Kidney tubule cell (primary cell): ENCODE results near the gene TBC1D5.
"Not testable (repeated sequence)": the region's sequence is repeated elsewhere in the genome, so short reads cannot be mapped to it uniquely, and the experiment has no call there.

ENCODE experiments used
- DNase-seq: peaks from one replicate; pipeline ENCODE4 v3.0.0-alpha.2; 2018; ENCODE audit warnings: low spot score

TBC1D5 gene, protein sequence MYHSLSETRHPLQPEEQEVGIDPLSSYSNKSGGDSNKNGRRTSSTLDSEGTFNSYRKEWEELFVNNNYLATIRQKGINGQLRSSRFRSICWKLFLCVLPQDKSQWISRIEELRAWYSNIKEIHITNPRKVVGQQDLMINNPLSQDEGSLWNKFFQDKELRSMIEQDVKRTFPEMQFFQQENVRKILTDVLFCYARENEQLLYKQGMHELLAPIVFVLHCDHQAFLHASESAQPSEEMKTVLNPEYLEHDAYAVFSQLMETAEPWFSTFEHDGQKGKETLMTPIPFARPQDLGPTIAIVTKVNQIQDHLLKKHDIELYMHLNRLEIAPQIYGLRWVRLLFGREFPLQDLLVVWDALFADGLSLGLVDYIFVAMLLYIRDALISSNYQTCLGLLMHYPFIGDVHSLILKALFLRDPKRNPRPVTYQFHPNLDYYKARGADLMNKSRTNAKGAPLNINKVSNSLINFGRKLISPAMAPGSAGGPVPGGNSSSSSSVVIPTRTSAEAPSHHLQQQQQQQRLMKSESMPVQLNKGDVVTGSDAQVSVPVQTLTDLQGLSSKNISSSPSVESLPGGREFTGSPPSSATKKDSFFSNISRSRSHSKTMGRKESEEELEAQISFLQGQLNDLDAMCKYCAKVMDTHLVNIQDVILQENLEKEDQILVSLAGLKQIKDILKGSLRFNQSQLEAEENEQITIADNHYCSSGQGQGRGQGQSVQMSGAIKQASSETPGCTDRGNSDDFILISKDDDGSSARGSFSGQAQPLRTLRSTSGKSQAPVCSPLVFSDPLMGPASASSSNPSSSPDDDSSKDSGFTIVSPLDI

DNA sequence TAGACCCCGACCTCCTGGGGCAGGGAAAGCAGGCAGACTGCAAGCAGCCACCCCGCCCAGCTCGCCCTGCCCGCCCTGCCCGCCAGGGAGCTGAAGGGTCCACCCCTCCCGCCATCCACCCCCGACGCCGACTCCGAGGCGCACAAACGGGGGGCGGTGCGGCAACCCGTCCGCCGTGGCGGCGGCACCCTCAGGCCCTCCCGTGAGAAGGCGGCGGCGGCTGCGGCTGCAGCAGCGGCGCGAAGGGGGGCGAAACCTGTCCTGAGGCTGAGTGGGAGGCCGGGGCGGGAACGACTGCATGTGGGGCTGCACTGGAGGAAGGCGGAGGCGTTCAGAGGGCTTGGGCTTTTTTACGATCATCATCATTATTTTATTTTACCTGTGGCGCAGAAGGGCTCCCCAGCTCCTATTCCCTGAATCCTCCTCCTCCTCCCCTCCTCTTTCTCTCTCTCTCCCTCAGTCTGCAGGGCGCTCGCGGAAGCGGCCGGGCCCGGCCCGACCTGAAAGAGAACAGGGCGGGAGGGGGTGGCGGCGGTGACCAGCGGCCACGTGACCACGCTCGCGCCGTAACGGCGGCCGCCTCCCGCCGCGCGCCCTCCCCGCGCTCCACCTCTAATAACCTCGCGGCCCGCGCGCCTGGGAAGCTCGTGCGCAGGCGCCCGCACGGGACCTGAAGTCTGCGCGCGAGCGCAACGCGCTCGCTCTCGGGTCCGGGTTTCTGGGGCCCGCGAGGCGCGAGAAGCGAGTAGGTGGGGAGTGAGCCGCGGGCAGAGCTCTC, at the start of gene TBC1D5:
TBC1D5 (minus strand) TSS at position 530 of the 778 bp plus-strand sequence. CDS start 234,061 bp downstream, outside the sequence.
- peak; percentile 99 for DNase-seq

DNA sequence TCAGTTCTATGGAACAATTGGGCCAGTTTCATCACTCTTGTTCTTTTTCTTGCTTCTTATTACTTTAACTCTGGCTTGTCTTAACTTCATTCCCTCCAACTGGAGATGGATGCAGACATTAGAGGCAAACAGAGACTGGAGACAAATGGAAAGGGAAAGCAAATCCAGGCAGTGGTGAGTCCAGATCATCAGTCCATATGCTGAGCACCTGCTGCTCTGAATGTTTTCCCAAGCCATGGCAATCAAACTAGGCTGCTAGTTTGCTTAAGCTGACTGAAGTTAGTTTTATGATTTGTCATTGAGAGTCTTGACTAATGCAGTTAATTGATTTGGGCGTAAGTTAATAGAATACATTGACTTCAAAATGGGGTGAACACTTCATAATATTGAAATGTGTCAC, 41.0 kb upstream of the TBC1D5 start:
- DNase-seq: no peak

DNA sequence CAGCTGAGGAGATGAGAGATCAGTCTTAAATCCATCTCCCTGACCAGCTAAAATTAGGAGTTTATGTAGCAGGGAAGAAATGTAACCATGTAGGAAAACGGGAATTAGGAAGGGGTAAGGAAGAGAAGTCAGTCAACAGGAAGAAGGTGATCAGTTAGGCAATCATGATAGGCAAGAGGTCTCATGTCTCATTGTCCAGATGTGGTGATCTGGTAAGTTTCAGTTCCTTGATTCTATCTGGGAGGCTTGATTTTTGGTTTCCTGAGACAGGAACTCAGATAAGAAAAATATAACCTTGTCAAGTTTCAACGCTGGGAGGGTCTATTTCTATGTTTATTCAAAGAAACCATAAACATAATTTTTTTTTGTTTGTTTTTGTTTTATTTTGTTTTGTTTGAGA, 40.3 kb upstream of the TBC1D5 start:
- no peak for DNase-seq

DNA sequence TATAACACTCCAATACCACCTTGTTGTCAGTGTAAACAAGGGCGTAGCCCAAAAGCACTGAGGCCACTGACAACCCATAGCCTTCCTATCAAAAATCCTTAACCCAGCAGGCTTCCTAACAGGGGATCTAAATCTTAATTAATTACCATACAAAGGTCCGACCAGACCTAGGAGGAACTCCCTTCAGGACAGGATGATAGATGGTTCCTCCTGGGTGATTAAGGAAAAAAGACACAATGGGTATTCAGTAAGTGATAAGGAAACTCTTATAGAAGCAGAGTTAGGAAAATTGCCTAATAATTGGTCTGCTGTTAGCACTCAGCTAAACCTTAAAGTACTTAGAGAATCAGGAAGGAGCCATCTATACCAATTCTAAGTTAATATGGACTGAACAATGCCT, 37.9 kb upstream of the TBC1D5 start:
- not testable (repeated sequence) for DNase-seq

DNA sequence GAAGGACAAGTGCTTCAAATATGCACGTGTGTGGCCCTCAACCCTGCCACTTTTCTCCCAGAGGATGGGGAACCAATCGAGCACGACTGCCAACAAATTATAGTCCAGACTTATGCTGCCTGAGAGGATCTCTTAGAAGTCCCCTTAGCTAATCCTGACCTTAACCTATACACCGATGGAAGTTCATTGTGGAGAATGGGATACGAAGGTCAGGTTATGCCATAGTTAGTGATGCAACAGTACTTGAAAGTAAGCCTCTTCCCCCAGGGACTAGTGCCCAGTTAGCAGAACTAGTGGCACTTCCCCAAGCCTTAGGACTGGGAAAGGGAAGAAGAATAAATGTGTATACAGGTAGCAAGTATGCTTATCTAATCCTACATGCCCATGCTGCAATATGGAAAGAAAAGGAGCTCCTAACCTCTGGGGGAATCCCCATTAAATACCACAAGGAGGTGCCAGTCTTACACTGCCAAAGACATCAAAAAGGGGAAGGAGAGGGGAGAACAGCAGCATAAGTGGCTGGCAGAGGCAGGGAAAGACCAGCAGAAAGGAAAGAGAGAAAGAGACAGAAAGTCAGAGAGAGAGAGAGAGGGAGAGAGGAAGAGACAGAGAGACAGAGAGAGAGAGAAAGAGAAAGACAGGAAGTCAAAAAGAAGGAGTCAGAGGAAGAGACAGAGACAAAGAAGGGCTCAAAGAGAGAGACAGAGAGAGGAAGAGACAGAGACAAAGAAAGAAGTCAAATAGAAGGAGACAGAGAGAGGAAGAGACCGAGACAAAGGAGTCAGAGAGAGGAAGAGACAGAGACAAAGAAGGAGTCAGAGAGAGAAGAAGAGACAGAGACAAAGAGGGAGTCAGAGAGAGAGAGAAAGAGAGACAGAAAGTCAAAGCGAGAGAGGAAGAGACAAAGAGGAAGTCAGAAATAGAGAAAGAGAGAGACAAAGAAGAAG, 37.1 kb upstream of the TBC1D5 start:
- DNase-seq: peak; percentile 10

- DNase-seq: not testable (repeated sequence)
These were observed 34.9 kb upstream of the TBC1D5 start for GRCh38 chr3:17777326-17777725.

- no peak for DNase-seq
These were observed 32.6 kb upstream of the TBC1D5 start for GRCh38 chr3:17775073-17775472.

GRCh38 chr3:17774180-17774910, 31.9 kb upstream of the TBC1D5 start:
- not testable (repeated sequence) for DNase-seq

DNA sequence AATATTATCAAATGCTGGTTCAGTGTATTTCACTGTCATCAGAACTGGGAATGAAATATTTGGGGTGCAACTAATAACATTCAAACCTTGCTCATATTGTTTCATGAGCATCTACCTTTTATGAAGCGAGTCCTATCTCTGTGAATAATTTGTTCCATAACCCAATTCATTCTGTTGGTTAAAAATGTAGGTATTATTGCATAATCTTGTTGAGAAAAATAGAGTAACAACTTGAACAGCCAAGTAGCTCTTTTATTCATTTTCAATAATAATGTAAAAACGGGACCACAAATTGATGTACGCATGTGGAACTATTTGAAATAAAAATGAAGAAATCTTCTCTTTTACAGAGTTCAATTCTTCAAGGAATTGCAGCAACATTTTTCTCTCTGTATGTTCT, 30.1 kb upstream of the TBC1D5 start:
- DNase-seq: no peak

DNA sequence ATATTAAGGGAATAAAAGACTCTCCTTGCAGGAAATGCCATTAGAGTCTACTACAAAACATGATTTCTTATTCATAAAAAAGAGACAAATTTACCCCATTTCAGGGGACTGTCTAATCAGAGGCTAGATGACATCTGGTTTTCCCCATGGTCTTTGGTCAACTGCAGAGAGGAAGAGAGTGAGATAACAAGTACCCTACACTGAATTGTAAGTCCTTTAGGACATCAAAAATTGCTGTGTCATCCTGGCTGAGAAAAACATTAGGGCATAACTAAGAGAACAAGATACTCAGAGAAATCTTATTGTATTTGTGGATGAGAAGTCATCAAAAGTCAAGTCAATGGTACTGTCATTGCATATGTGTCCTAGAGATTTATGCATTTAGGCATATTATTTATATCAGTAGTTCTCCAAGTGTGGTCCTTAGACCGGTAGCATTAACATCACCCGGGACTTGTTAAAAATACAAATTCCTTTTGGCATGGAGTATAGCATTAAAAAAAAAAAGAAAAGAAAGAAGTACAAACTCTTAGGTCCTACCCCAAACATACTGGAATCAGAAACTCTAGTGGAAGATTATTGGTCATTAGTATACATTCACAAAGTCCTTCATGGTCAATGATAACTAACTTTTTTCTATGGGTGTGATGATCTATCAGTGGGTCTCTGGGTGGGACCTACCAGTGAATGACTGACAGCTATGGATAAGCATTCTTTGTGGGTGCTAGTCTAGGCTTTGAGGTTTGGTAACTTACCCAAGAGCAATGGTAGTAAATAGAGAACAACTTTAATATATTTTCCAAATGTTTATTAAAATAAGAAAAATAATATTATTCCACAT, 29.0 kb upstream of the TBC1D5 start:
- DNase-seq: no peak

DNA sequence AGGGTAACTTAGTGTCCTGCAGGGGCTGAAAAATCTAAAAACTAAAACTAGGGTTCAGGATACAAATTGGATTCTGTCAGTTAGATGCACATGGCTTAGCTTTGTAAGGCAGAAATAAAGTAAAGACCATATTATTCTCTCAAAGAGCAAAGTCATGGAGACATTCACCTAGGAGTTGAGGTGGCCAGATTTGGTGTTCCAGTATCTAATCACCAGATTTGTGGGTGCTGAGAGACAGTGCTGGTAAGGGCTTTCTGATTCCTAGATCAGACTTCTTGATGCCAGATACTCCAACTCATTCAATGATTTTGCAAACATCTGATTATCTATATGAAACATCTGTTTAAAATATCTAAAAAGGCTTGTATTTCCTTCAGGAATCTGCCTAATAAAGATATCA, 28.3 kb upstream of the TBC1D5 start:
- no peak for DNase-seq

DNA sequence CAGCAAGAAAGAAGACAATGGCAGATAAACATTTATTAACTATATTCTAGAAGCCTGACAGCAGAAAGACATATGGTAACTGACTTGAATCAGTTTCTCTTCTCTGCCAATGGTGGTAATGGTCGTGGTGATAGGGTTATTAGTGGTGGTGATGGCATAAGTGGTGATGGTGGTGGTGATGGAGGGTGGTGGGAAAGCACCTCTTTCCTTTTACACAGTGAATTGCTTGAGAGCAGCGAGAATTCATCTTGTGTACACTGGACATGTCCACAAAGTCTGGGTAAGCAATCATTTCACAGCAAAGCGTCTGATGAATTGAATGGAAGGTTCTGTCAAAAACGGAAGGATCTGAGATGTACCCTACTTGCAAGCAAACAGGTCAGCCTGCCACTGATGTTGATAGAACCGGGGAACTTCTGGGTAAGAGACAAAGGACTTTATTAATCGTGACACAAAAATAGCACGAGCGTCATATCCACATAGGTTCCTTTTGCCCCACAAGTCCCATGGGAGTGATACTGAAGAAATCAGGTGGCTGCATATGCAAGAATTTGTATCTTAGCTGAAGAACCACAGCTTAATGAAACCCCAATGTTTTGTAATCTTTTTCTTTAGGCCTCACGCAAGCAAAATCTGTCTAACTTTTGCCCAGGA, 23.5 kb upstream of the TBC1D5 start:
- DNase-seq: no peak

DNA sequence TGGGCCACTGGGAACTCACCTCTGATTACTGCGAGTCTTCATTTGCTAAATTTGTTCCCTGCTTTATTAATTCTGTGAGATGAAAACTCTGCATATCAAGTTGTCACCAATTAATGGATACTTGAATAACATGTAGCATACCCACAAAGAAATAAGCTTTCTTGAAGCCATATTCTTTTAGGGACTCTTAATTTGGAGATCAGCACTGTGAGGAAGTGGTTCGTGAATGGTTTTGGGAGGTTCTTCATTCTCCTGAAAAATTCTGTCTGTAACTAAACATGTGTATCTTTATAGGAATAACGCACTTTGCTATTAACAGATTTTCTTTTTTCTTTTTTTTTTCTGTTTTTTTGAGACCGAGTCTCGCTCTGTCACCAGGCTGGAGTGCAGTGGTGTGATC, 19.1 kb upstream of the TBC1D5 start:
- no peak for DNase-seq

GRCh38 chr3:17759901-17760300, 17.5 kb upstream of the TBC1D5 start:
- DNase-seq: no peak

DNA sequence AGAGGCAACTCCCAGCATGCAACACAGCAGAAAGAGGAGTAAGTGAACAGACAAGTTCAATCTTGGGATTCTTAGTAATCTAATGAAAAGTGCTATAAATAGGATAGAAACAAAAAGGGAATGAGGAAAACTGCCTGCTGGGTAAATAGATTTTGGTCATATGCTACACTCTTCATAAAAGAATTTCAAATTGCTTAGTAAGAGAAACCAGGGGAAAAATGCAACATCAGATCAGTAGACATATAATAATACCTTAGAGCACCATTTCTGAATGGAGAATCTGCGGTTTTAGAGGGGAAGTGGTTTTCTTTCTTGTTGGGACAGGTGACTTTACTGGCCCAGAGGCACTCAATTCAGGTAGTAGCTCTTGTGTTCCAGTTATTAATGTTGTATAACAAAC, 13.4 kb upstream of the TBC1D5 start:
- DNase-seq: no peak

DNA sequence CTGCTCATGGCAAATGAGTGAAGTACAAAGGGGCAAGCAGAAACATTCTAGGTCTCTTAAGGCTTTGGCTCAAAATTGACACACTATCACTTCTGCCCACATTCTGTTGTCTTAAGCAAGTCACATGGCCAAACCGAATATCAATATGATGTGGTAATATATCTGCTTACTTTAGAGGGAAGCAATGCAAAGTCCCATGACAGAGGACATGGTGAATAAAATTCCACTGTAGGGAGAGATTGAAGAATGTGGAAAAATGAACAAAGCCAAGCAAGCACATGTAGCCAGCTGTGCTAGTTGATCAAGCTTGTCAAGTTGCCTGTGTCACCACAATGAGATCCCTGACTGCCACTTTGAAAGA, 11.2 kb upstream of the TBC1D5 start:
- DNase-seq: no peak

- no peak for DNase-seq
These were observed 10.6 kb upstream of the TBC1D5 start for GRCh38 chr3:17752876-17753631.

DNA sequence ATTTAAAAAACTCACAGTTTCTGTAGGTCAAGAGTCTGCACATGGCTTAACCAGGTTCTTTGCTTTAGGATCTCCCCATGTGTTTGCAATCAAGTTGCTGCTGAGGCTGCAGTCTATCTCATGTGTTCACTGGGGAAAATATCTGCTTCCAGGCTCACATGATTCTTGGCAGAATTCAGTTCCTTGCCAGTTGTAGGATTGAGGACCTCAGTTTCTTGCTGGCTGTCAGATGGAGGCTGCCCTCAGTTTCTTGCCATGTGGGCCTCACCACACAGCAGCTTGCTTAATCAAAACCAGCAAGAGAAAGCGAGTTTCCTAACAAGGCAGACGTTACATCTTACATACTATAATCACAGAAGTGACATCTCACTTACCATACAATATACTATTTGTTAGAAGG, 10.0 kb upstream of the TBC1D5 start:
- DNase-seq: no peak
